ENCODE data around the gene SCUBE1.

GRCh38 chr22:43225609-43226008 is 117.6 kb downstream of the SCUBE1 start:
- no peak for TF ChIP-seq CTCF (IDR thresholded peaks at IDR 0.05; ENCODE audit: low read length)
- TF ChIP-seq EZH2 (IDR thresholded peaks at IDR 0.05; ENCODE audit: borderline replicate concordance, low read length) = no peak

Data from OCI-LY1 (cell line).